BLaER1 (cell line): Measurements from ENCODE around the gene TSC2.
"Not testable (repeated sequence)": the region's sequence is repeated elsewhere in the genome, so short reads cannot be mapped to it uniquely, and the experiment has no call there.

Source experiments
- H3K27ac ChIP-seq: shearing (Covaris generic); formaldehyde crosslinking; 2 replicates; pipeline ENCODE4 v1.8.1; 2022
- H3K27me3 ChIP-seq: shearing (Covaris generic); formaldehyde crosslinking; 2 replicates; pipeline ENCODE4 v1.8.1; 2022
- H3K36me3 ChIP-seq: shearing (Covaris generic); formaldehyde crosslinking; 2 replicates; pipeline ENCODE4 v1.8.1; 2022
- H3K4me1 ChIP-seq: shearing (Covaris generic); formaldehyde crosslinking; 2 replicates; pipeline ENCODE4 v1.8.1; 2022
- H3K4me2 ChIP-seq: shearing (Covaris generic); formaldehyde crosslinking; 2 replicates; pipeline ENCODE4 v1.8.1; 2022
- H3K4me3 ChIP-seq: shearing (Covaris generic); formaldehyde crosslinking; 2 replicates; pipeline ENCODE4 v1.8.1; 2022
- H3K9ac ChIP-seq: shearing (Covaris generic); formaldehyde crosslinking; 2 replicates; pipeline ENCODE4 v1.8.1; 2022
- H3K9me3 ChIP-seq: shearing (Covaris generic); formaldehyde crosslinking; 2 replicates; pipeline ENCODE4 v1.8.1; 2022
- H4K20me1 ChIP-seq: shearing (Covaris generic); formaldehyde crosslinking; 2 replicates; pipeline ENCODE4 v1.8.1; 2022

TSC2 gene

DNA sequence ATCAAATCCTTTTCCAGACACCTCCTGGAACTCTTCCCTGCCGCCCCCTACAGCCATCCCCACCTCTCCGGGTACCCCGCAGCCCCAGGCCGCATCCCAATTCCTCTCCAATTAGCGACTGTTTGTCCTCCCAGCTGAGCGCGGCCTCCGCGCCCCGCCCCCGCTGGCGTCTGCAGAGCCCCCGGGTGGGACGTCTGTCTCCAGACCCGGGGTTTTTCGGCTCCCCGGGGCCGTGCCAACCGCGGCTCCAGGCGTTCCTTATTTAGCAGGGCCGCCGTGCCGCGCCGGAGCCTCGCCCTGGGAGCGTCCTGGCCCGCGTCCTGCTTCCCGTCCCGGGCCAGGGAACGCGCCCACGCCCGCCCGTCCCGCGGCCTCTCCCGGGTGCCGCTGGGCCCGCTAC lies 87.3 kb downstream of the TSC2 start:
- Histone ChIP-seq H3K4me2 (peak overlapping the region; percentile 54), H3K4me3 (peak overlapping the region; percentile 70), H3K4me1 (peaks cover 24% of the 10 kb centered on the region), H4K20me1 (peaks cover 14% of the 10 kb centered on the region; the same call in 1 of the 2 replicates), H3K27ac (peak overlapping the region; percentile 79), H3K9ac (peak overlapping the region; percentile 80)
- H3K27me3 ChIP-seq, H3K9me3 ChIP-seq, H3K36me3 ChIP-seq: not testable (repeated sequence)

DNA sequence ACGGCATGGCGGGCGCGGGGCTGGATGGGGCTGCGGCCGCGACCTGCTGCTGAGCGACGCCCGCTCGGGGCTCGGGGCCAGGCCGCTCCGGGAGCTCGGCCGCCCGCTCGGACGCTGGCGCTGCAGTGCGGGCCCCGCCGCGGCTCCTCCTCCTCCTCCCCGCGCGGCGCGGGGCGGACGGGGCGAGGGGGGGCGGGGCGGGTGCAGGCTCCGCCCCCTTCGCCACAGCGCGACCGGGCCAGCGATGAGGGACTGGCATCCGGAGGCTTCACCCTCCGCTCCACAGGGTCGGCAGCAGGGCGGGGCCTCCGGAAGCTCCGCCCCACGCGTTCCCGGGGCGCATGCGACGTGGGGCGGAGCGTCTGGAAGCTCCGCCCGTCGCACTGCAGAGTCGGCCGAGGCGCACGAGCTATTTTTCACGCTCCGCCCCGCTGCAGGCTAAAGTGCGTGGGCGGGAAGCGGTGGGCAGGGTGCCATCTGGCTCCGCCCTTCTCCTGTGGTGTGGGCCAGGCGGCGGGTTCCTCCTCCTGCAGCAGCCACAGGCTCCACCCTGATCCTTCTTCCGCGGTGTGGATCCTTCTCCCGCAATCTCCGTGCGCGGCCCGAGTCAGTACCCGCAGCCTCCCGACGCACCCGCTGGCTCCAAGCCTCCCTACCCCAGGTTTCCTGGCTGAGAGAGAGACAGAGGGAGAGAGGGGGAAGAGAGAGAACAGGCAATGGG lies 88.1 kb downstream of the TSC2 start, which contains the start of gene PKD1:
Gene PKD1 (minus strand): TSS at position 129 of the 721 bp plus-strand sequence. CDS start 209 bp downstream, outside the sequence.
- Histone ChIP-seq H3K9ac (peak within 1 kb of the TSS; percentile 80), H3K4me2 (peak within 1 kb of the TSS; percentile 64), H3K4me3 (peak within 1 kb of the TSS; percentile 70), H3K4me1 (peaks cover 20% of the 10 kb centered on the region), H3K27ac (peak within 1 kb of the TSS; percentile 79)
- H3K27me3 ChIP-seq, H3K9me3 ChIP-seq, H4K20me1 ChIP-seq, H3K36me3 ChIP-seq: not testable (repeated sequence)
